SK-N-SH treated with all-trans-retinoic acid at 6 μM for 48 hours (cell line): ENCODE measurements around the gene KPTN.

Experiments used
- ATAC-seq: fragments of 200-7000 bp; cut with Tn5 transposase; 3 replicates; pipeline ENCODE4 v1.9.1; 2020; ENCODE audit warnings: mild to moderate bottlenecking, moderate library complexity
- ARNTL ChIP-seq: fragments of 450-650 bp; formaldehyde crosslinking; IDR thresholded peaks from 2 replicates; pipeline ENCODE4 v1.5.0; 2020; ENCODE audit warnings: low read depth, mild to moderate bottlenecking, moderate library complexity, borderline replicate concordance
- BACH2 ChIP-seq: fragments of 250-450 bp; sonication (Bioruptor Pico); IDR thresholded peaks from 2 replicates; pipeline ENCODE4 v1.9.0; 2021; ENCODE audit warnings: mild to moderate bottlenecking, borderline replicate concordance
- CSDC2 ChIP-seq: fragments of 250-450 bp; sonication (Bioruptor Pico); IDR thresholded peaks from 2 replicates; pipeline ENCODE4 v1.5.0; 2020; ENCODE audit warnings: mild to moderate bottlenecking, moderate library complexity
- ISL1 ChIP-seq: fragments of 250-450 bp; sonication (Bioruptor Pico); IDR thresholded peaks from 2 replicates; pipeline ENCODE4 v2.1.2; 2022; ENCODE audit warnings: mild to moderate bottlenecking, moderate library complexity
- PPARA ChIP-seq: fragments of 250-450 bp; sonication (Bioruptor Pico); IDR thresholded peaks from 2 replicates; pipeline ENCODE4 v1.5.0; 2020; ENCODE audit warnings: mild to moderate bottlenecking, borderline replicate concordance
- SNAI2 ChIP-seq: fragments of 250-450 bp; sonication (Bioruptor Pico); IDR thresholded peaks from 2 replicates; pipeline ENCODE4 v1.5.0; 2020; ENCODE audit warnings: mild to moderate bottlenecking, moderate library complexity
- TCF4 ChIP-seq: fragments of 250-450 bp; sonication (Bioruptor Pico); IDR thresholded peaks from 2 replicates; pipeline ENCODE4 v1.8.0; 2021; ENCODE audit warnings: mild to moderate bottlenecking, moderate library complexity, borderline replicate concordance
- TOX ChIP-seq: fragments of 250-450 bp; sonication (Bioruptor Pico); IDR thresholded peaks from 2 replicates; pipeline ENCODE4 v1.8.0; 2021; ENCODE audit warnings: mild to moderate bottlenecking, moderate library complexity, borderline replicate concordance
- ZFP3 ChIP-seq: fragments of 250-450 bp; sonication (Bioruptor Pico); IDR thresholded peaks from 2 replicates; pipeline ENCODE4 v1.5.0; 2020; ENCODE audit warnings: mild to moderate bottlenecking, moderate library complexity
- ZFP30 ChIP-seq: fragments of 450-650 bp; formaldehyde crosslinking; IDR thresholded peaks from 2 replicates; pipeline ENCODE4 v1.5.0; 2022; ENCODE audit warnings: mild to moderate bottlenecking, moderate library complexity
- ZNF565 ChIP-seq: fragments of 450-650 bp; formaldehyde crosslinking; conservative IDR thresholded peaks from 2 replicates; pipeline ENCODE4 v1.5.0; 2020; ENCODE audit warnings: low read depth, mild to moderate bottlenecking, moderate library complexity
- ZNF70 ChIP-seq: fragments of 450-650 bp; formaldehyde crosslinking; IDR thresholded peaks from 2 replicates; pipeline ENCODE4 v1.5.0; 2020; ENCODE audit warnings: mild to moderate bottlenecking, moderate library complexity
- ZNF8 ChIP-seq: fragments of 450-650 bp; formaldehyde crosslinking; IDR thresholded peaks from 2 replicates; pipeline ENCODE4 v1.5.0; 2020; ENCODE audit warnings: mild to moderate bottlenecking, moderate library complexity
- TF ChIP-seq, protein P1 (sequence below): fragments of 250-450 bp; sonication (Bioruptor Pico); IDR thresholded peaks from 2 replicates; pipeline ENCODE4 v1.5.0; 2020; ENCODE audit warnings: mild to moderate bottlenecking, moderate library complexity
- TF ChIP-seq, protein P2 (sequence below): fragments of 250-450 bp; sonication (Bioruptor Pico); IDR thresholded peaks from 2 replicates; pipeline ENCODE4 v1.8.0; 2021; ENCODE audit warnings: low read depth, mild to moderate bottlenecking, moderate library complexity, borderline replicate concordance
- TF ChIP-seq, protein P3 (sequence below): fragments of 250-450 bp; sonication (Bioruptor Pico); IDR thresholded peaks from 2 replicates; pipeline ENCODE4 v1.5.1; 2020; ENCODE audit warnings: low read depth, mild to moderate bottlenecking, moderate library complexity
- TF ChIP-seq, protein P4 (sequence below): fragments of 250-450 bp; sonication (Bioruptor Pico); IDR thresholded peaks from 2 replicates; pipeline ENCODE4 v1.8.0; 2020; ENCODE audit warnings: mild to moderate bottlenecking, moderate library complexity, borderline replicate concordance
- TF ChIP-seq, protein P5 (sequence below): fragments of 250-450 bp; sonication (Bioruptor Pico); IDR thresholded peaks from 2 replicates; pipeline ENCODE4 v1.5.1; 2021; ENCODE audit warnings: mild to moderate bottlenecking, moderate library complexity

Gene KPTN

DNA sequence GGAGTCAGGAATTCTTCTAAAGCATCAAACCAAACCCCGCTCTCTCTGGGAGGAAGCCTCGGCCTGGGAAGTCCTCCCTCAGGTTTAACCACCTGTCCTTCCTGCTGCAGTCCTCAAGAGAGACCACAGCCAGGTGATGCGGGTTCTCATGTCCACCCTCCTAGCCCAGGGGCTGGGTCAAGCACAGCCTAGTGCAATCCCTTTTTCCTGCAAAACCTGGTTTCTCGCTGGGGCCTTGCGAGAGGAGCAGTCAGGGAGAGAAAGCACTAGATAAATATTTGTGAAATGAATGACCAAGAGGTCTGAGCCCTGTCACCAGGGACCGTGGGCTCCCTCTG, 14.7 kb downstream of the KPTN start (continued):
- TF ChIP-seq, protein P1, sequence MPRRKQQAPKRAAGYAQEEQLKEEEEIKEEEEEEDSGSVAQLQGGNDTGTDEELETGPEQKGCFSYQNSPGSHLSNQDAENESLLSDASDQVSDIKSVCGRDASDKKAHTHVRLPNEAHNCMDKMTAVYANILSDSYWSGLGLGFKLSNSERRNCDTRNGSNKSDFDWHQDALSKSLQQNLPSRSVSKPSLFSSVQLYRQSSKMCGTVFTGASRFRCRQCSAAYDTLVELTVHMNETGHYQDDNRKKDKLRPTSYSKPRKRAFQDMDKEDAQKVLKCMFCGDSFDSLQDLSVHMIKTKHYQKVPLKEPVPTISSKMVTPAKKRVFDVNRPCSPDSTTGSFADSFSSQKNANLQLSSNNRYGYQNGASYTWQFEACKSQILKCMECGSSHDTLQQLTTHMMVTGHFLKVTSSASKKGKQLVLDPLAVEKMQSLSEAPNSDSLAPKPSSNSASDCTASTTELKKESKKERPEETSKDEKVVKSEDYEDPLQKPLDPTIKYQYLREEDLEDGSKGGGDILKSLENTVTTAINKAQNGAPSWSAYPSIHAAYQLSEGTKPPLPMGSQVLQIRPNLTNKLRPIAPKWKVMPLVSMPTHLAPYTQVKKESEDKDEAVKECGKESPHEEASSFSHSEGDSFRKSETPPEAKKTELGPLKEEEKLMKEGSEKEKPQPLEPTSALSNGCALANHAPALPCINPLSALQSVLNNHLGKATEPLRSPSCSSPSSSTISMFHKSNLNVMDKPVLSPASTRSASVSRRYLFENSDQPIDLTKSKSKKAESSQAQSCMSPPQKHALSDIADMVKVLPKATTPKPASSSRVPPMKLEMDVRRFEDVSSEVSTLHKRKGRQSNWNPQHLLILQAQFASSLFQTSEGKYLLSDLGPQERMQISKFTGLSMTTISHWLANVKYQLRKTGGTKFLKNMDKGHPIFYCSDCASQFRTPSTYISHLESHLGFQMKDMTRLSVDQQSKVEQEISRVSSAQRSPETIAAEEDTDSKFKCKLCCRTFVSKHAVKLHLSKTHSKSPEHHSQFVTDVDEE (CRISPR knock-in tag): no peak

DNA sequence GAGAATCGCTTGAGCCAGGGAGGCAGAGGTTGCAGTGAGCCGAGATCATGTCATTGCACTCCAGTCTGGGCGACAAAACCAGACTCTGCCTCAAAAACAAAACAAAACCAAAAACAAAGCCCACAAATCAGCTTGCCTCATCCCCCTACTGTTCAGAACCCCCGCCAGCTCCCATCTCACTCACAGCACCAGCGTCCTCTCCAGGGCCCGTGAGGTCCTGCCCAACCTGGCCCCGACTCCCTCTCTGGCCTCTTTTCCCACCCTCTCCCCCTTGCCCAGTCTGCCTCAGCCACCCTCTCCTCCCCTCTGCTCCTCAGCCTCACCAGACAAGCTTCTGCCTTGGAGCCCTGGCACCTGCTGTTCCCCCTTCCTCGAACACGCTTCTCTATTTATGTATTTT, 16.1 kb downstream of the KPTN start:
- no peak for TF ChIP-seq TCF4 (CRISPR knock-in tag)
- no peak for TF ChIP-seq ZNF565 (CRISPR knock-in tag)
- TF ChIP-seq ZFP30: no peak
- TF ChIP-seq, protein P1 (CRISPR knock-in tag): no peak
- TF ChIP-seq SNAI2 (CRISPR knock-in tag): no peak
- TF ChIP-seq ZFP3 (CRISPR knock-in tag): no peak
- no peak for TF ChIP-seq TOX
- no peak for TF ChIP-seq PPARA (CRISPR knock-in tag)
- TF ChIP-seq, protein P2, sequence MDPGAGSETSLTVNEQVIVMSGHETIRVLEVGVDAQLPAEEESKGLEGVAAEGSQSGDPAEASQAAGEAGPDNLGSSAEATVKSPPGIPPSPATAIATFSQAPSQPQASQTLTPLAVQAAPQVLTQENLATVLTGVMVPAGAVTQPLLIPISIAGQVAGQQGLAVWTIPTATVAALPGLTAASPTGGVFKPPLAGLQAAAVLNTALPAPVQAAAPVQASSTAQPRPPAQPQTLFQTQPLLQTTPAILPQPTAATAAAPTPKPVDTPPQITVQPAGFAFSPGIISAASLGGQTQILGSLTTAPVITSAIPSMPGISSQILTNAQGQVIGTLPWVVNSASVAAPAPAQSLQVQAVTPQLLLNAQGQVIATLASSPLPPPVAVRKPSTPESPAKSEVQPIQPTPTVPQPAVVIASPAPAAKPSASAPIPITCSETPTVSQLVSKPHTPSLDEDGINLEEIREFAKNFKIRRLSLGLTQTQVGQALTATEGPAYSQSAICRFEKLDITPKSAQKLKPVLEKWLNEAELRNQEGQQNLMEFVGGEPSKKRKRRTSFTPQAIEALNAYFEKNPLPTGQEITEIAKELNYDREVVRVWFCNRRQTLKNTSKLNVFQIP (CRISPR knock-in tag): no peak
- TF ChIP-seq ZNF70: no peak
- no peak for TF ChIP-seq BACH2 (CRISPR knock-in tag)
- TF ChIP-seq, protein P3, sequence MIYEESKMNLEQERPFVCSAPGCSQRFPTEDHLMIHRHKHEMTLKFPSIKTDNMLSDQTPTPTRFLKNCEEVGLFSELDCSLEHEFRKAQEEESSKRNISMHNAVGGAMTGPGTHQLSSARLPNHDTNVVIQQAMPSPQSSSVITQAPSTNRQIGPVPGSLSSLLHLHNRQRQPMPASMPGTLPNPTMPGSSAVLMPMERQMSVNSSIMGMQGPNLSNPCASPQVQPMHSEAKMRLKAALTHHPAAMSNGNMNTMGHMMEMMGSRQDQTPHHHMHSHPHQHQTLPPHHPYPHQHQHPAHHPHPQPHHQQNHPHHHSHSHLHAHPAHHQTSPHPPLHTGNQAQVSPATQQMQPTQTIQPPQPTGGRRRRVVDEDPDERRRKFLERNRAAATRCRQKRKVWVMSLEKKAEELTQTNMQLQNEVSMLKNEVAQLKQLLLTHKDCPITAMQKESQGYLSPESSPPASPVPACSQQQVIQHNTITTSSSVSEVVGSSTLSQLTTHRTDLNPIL: no peak
- no peak for TF ChIP-seq ZNF8 (CRISPR knock-in tag)
- no peak for TF ChIP-seq ISL1 (CRISPR knock-in tag)
- TF ChIP-seq, protein P4, sequence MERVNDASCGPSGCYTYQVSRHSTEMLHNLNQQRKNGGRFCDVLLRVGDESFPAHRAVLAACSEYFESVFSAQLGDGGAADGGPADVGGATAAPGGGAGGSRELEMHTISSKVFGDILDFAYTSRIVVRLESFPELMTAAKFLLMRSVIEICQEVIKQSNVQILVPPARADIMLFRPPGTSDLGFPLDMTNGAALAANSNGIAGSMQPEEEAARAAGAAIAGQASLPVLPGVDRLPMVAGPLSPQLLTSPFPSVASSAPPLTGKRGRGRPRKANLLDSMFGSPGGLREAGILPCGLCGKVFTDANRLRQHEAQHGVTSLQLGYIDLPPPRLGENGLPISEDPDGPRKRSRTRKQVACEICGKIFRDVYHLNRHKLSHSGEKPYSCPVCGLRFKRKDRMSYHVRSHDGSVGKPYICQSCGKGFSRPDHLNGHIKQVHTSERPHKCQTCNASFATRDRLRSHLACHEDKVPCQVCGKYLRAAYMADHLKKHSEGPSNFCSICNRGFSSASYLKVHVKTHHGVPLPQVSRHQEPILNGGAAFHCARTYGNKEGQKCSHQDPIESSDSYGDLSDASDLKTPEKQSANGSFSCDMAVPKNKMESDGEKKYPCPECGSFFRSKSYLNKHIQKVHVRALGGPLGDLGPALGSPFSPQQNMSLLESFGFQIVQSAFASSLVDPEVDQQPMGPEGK (CRISPR knock-in tag): no peak
- TF ChIP-seq, protein P5, sequence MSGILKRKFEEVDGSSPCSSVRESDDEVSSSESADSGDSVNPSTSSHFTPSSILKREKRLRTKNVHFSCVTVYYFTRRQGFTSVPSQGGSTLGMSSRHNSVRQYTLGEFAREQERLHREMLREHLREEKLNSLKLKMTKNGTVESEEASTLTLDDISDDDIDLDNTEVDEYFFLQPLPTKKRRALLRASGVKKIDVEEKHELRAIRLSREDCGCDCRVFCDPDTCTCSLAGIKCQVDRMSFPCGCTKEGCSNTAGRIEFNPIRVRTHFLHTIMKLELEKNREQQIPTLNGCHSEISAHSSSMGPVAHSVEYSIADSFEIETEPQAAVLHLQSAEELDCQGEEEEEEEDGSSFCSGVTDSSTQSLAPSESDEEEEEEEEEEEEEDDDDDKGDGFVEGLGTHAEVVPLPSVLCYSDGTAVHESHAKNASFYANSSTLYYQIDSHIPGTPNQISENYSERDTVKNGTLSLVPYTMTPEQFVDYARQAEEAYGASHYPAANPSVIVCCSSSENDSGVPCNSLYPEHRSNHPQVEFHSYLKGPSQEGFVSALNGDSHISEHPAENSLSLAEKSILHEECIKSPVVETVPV (CRISPR knock-in tag): no peak
- no peak for TF ChIP-seq ARNTL
- no peak for ATAC-seq

DNA sequence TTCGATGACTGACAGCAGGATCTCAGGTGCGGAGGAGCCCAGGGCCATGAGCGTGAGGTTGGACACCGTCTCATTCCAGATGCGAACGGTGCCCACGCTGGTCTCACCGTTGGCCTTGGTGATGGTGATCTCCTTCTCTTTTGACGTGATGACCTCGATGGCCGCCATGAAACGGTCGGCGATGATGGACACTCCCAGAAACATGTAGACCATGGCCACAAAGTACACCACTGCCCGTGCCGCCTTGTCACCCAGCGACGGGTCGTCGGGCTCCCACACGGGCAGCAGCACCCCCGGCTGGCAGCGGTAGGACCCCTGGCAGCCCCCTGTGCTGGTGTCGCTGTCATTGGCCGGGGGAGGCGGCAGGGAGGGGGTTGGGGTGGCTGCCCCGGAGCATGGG, 18.1 kb downstream of the KPTN start:
- TF ChIP-seq CSDC2 (CRISPR knock-in tag) (no peak), ARNTL (no peak), TCF4 (CRISPR knock-in tag) (no peak)
- TF ChIP-seq, protein P1 (CRISPR knock-in tag): no peak
- TF ChIP-seq, protein P5 (CRISPR knock-in tag): no peak
- TF ChIP-seq, all 23 proteins: peak for 0

More for the DNA sequence above, 18.1 kb downstream of the KPTN start:
- ATAC-seq: no peak
